ENCODE results near the gene UGT1A3. TPM values are rescaled to one million over a fixed set of nuclear protein-coding genes. Genes with fewer than 3 reads are reported as not detected.

Gene UGT1A3
- total and polyA plus RNA-seq, 4 donors = 7.0 to 61.6 (median 18.2) TPM; not detected in 1

GRCh38 chr2:233772583-233772982 lies 43.7 kb downstream of the UGT1A3 start:
- Histone ChIP-seq H3K9me3 (ENCODE audit: control insufficient read depth in 4 of 4, low read length in 3 of 4) (peaks cover 0 to 2% (median 0%) of the 10 kb centered on the region in 4 donors), H3K36me3 (ENCODE audit: control insufficient read depth in 4 of 4, insufficient read depth in 3 of 4, low read depth in 1 of 4, low read length in 3 of 4) (peaks cover 6 to 46% (median 39%) of the 10 kb centered on the region in 4 donors), H3K27me3 (ENCODE audit: control insufficient read depth in 4 of 4, insufficient read depth in 4 of 4, low read length in 3 of 4) (no peaks in the 10 kb centered on the region), H3K4me1 (ENCODE audit: control insufficient read depth in 4 of 4, insufficient read depth in 4 of 4, low read length in 3 of 4) (no peaks in the 10 kb centered on the region), H3K9ac (ENCODE audit: low read depth in 1 of 2, low read length in 2 of 2) (no peak overlapping the region), H3K4me3 (ENCODE audit: low read depth in 1 of 3, low read length in 3 of 3) (no peak overlapping the region), H3K27ac (ENCODE audit: low read depth in 1 of 2, low read length in 2 of 2) (no peak overlapping the region)
- no peak for DNase-seq (ENCODE audit: low spot score)
- 74% methylated on average over 5 of the region's 5 CpGs for WGBS
- TF ChIP-seq FOXA2 (IDR thresholded peaks at IDR 0.05) (no peak), ATF3 (IDR thresholded peaks at IDR 0.05) (no peak), HNF4A (conservative IDR thresholded peaks at IDR 0.05) (no peak), SP1 (IDR thresholded peaks at IDR 0.05) (no peak), HNF4G (IDR thresholded peaks at IDR 0.05) (no peak), NR2F2 (IDR thresholded peaks at IDR 0.05) (no peak)

GRCh38 chr2:233773854-233774253 lies 45.0 kb downstream of the UGT1A3 start:
- TF ChIP-seq REST (IDR thresholded peaks at IDR 0.05) (no peak), JUND (IDR thresholded peaks at IDR 0.05) (no peak), HNF4A (conservative IDR thresholded peaks at IDR 0.05) (no peak), HNF4G (IDR thresholded peaks at IDR 0.05) (no peak), YY1 (IDR thresholded peaks at IDR 0.05) (no peak), GABPA (IDR thresholded peaks at IDR 0.05 in 1 of 2, conservative IDR thresholded peaks at IDR 0.05 in 1 of 2) (no peak), FOXA2 (IDR thresholded peaks at IDR 0.05) (no peak), EGR1 (IDR thresholded peaks at IDR 0.05; ENCODE audit: low read depth in 2 of 2) (no peak)
- TF ChIP-seq, protein P1, sequence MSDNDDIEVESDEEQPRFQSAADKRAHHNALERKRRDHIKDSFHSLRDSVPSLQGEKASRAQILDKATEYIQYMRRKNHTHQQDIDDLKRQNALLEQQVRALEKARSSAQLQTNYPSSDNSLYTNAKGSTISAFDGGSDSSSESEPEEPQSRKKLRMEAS (IDR thresholded peaks at IDR 0.05) = no peak
- TF ChIP-seq, protein P2, sequence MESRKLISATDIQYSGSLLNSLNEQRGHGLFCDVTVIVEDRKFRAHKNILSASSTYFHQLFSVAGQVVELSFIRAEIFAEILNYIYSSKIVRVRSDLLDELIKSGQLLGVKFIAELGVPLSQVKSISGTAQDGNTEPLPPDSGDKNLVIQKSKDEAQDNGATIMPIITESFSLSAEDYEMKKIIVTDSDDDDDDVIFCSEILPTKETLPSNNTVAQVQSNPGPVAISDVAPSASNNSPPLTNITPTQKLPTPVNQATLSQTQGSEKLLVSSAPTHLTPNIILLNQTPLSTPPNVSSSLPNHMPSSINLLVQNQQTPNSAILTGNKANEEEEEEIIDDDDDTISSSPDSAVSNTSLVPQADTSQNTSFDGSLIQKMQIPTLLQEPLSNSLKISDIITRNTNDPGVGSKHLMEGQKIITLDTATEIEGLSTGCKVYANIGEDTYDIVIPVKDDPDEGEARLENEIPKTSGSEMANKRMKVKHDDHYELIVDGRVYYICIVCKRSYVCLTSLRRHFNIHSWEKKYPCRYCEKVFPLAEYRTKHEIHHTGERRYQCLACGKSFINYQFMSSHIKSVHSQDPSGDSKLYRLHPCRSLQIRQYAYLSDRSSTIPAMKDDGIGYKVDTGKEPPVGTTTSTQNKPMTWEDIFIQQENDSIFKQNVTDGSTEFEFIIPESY (IDR thresholded peaks at IDR 0.05) = no peak
- H3K9ac ChIP-seq (ENCODE audit: low read depth in 1 of 2, low read length in 2 of 2) = no peak overlapping the region
- 94% methylated on average over 5 of the region's 5 CpGs for WGBS
- peaks cover 6 to 38% (median 31%) of the 10 kb centered on the region in 4 donors for H3K36me3 ChIP-seq (ENCODE audit: control insufficient read depth in 4 of 4, insufficient read depth in 3 of 4, low read depth in 1 of 4, low read length in 3 of 4)
- no peak overlapping the region for H3K4me3 ChIP-seq (ENCODE audit: low read depth in 1 of 3, low read length in 3 of 3)
- no peak overlapping the region for H3K27ac ChIP-seq (ENCODE audit: low read depth in 1 of 2, low read length in 2 of 2)
- peaks cover 0 to 2% (median 0%) of the 10 kb centered on the region in 4 donors for H3K9me3 ChIP-seq (ENCODE audit: control insufficient read depth in 4 of 4, low read length in 3 of 4)
- DNase-seq (ENCODE audit: low spot score) = no peak
- no peaks in the 10 kb centered on the region for H3K27me3 ChIP-seq (ENCODE audit: control insufficient read depth in 4 of 4, insufficient read depth in 4 of 4, low read length in 3 of 4)
- no peaks in the 10 kb centered on the region for H3K4me1 ChIP-seq (ENCODE audit: control insufficient read depth in 4 of 4, insufficient read depth in 4 of 4, low read length in 3 of 4)

All from liver (tissue), 9 donors.